HuH-7.5 (cell line): Measurements from ENCODE around the gene PLD5.
"Not testable (repeated sequence)": the region's sequence is repeated elsewhere in the genome, so short reads cannot be mapped to it uniquely, and the experiment has no call there.

Source experiments
- DNase-seq: peaks from one replicate; pipeline ENCODE4 v3.0.0; 2011; ENCODE audit warnings: low spot score

The PLD5 gene

GRCh38 chr1:242058181-242058580 is 466.3 kb downstream of the PLD5 start:
- DNase-seq, result not testable (repeated sequence)

- no peak for DNase-seq
These were observed 466.8 kb downstream of the PLD5 start for GRCh38 chr1:242057745-242058115.

GRCh38 chr1:242056988-242057744 is 467.3 kb downstream of the PLD5 start:
- DNase-seq, result no peak

GRCh38 chr1:242055749-242056320 is 468.7 kb downstream of the PLD5 start:
- no peak for DNase-seq

- DNase-seq, result no peak
These were observed 481.3 kb downstream of the PLD5 start for GRCh38 chr1:242043165-242043564.

- no peak for DNase-seq
These were observed 490.1 kb downstream of the PLD5 start for GRCh38 chr1:242034392-242034791.

GRCh38 chr1:242033447-242033846 is 491.1 kb downstream of the PLD5 start:
- DNase-seq, result no peak
